Natural killer cell treated with Interleukin-12 subunit alpha and Interleukin-12 subunit beta and Interleukin-15 and Interleukin-18, amount 100 ng/mL, for 72 hours (primary cell): Measurements from ENCODE around the gene FBXW4. TPM values are rescaled to one million over a fixed set of nuclear protein-coding genes. Genes with fewer than 3 reads are reported as not detected.

Source experiments
- ATAC-seq, 2 donors: fragments of 150-1000 bp; cut with Tn5 transposase in 1 of 2; sonication (Bioruptor Pico), chemical (Tn5 transposase) in 1 of 2; 2 replicates each; pipeline ENCODE4 v1.10.0; 2021
- DNase-seq: peaks from one replicate; pipeline ENCODE4 v3.0.0; 2022; ENCODE audit warnings: low spot score
- H3K27ac Mint-ChIP-seq, 2 donors: 1 replicate in 1 of 2; 2 replicates in 1 of 2; pipeline ENCODE4 v1.8.0; 2022; ENCODE audit warnings: mixed read lengths in 2 of 2, mild to moderate bottlenecking in 1 of 2, moderate library complexity in 1 of 2
- H3K27me3 Mint-ChIP-seq, 2 donors: 1 replicate in 1 of 2; 2 replicates in 1 of 2; pipeline ENCODE4 v1.8.0; 2022; ENCODE audit warnings: mixed read lengths in 2 of 2
- H3K36me3 Mint-ChIP-seq: one replicate; pipeline ENCODE4 v1.8.0; 2022; ENCODE audit warnings: mixed read lengths
- H3K4me1 Mint-ChIP-seq, 2 donors: 1 replicate in 1 of 2; 2 replicates in 1 of 2; pipeline ENCODE4 v1.8.0; 2022; ENCODE audit warnings: low read depth in 2 of 2, mixed read lengths in 2 of 2, mild to moderate bottlenecking in 1 of 2
- H3K4me3 Mint-ChIP-seq: one replicate; pipeline ENCODE4 v1.8.0; 2022; ENCODE audit warnings: mixed read lengths
- H3K9me3 Mint-ChIP-seq: 2 replicates; pipeline ENCODE4 v1.8.0; 2022; ENCODE audit warnings: mixed read lengths
- total RNA-seq, 2 donors: library from RNA; stranded (reverse); gene quantifications; one replicate each; pipeline ENCODE4 v1.2.3, GENCODE V29; 2022

The FBXW4 gene
- total RNA-seq, 2 donors from 2014 or later: 45.5 to 52.3 TPM

DNA sequence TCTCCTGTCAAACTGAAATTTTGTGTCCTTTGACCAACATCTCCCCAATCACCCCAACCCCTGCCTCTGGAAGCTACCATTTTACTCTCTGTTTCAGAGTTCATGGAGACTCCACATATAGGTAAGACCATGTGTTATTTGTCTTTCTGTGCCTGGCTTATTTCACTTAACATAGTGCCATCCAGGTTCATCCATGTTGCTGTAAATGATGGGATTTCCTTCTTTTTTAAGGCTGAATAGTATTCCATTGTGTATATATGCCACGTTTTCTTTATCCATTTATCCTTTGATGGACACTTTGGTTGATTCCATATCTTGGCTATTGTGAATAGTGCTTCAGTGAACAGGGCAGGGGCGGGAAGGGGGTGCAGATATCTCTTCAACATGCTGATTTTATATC is 18.0 kb upstream of the FBXW4 start:
- Mint-ChIP-seq H3K27me3 (peaks cover 18% of the 10 kb centered on the region in 2 donors), H3K9me3 (no peaks in the 10 kb centered on the region), H3K4me1 (peaks cover 4 to 5% of the 10 kb centered on the region in 2 donors), H3K36me3 (no peaks in the 10 kb centered on the region), H3K27ac (no peak overlapping the region), H3K4me3 (no peak overlapping the region)
- DNase-seq: no peak
- ATAC-seq: no peak

DNA sequence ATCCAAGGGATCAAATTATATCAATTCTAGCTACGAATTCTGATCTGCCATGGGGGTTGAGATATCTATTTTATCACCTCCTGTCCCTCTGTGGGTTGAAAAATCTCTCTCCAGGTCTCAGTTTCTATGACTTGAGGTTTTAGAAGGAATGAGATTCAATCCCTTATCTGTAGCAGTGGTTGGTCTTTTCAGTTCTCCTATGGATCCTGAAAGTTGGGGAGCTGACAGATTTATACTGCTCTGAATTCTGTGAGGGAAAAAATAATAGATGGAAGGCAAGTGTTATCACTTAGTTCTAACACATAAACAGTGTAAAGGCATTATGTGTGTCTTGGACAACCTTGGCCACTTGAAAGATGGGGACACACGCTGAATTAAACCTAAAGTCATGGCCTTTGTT is 15.8 kb upstream of the FBXW4 start:
- H3K4me1 Mint-ChIP-seq: peaks cover 4 to 5% of the 10 kb centered on the region in 2 donors
- no peak for ATAC-seq
- H3K27ac Mint-ChIP-seq: no peak overlapping the region
- H3K4me3 Mint-ChIP-seq: no peak overlapping the region
- H3K36me3 Mint-ChIP-seq: no peaks in the 10 kb centered on the region
- H3K27me3 Mint-ChIP-seq: peaks cover 29 to 34% of the 10 kb centered on the region in 2 donors
- no peak for DNase-seq
- H3K9me3 Mint-ChIP-seq: no peaks in the 10 kb centered on the region

DNA sequence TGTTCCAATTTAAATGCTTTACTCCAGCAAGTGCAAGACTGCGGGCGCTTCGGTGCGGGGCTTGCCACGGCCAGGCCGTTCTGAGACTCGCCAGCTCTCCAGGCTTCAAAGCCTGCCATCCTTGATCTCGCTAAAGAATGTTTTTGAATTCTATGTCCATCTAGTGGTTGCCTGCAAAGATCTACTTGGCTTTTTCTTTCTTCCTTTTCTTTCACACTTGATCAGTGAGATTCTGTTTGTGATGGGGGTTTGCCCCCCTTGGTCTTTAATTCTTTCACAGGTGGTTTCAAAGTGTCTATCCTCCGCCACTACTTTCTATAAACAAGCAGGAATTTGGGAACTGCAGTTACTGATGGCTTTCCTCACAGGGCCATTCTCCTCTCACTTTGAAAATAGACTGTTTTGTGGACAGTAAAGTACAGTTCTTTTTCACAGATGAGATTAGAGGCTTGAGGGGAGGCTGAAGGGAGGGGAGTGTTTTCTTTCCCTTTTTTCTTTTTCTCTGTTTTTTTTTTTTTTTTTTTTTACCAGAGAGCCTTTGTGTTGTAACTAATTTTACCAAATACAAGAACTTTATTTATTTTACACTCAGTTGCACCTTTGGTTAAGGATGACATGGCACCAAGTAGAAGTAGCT is 15.2 kb upstream of the FBXW4 start:
- no peak for DNase-seq
- Mint-ChIP-seq H3K9me3 (no peaks in the 10 kb centered on the region), H3K36me3 (no peaks in the 10 kb centered on the region), H3K27ac (no peak overlapping the region), H3K4me1 (peaks cover 4 to 5% of the 10 kb centered on the region in 2 donors), H3K4me3 (no peak overlapping the region), H3K27me3 (peaks cover 29 to 34% of the 10 kb centered on the region in 2 donors)
- no peak for ATAC-seq

DNA sequence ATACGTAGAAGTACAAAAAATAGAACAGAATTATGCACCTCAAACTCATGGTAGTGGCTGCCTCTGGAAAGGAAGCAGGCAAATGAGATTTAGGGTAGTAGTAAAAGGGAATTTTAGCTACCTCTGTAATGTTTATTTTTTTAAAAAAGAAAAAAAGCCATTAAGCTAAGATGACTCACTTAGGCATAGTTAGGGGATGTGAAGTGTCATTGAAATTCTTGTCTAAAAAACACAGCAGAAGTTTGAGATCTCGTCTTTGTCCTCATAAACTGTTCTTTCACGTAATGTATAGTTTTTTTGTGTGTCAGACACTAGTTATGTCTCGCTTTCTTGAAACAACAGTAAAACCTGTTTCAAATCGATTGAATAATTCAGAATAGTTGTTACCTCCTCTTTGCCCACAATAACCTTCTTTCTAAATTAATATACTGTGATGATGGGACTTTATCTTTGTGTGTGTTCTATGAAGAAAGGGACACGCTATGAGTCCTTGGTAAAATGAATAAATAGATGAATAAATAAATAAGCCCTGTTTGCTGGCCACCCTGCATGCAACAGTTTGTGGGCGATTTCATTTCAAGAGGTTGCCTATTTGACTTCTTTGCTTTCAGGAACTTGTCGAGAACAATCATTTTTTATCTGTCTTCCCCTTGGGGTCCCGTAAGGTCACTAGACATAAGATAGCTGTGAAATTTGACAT is 14.5 kb upstream of the FBXW4 start:
- ATAC-seq (no peak), DNase-seq (no peak)
- H3K36me3 Mint-ChIP-seq: no peaks in the 10 kb centered on the region
- no peak overlapping the region for H3K4me3 Mint-ChIP-seq
- no peaks in the 10 kb centered on the region for H3K9me3 Mint-ChIP-seq
- peaks cover 29 to 34% of the 10 kb centered on the region in 2 donors for H3K27me3 Mint-ChIP-seq
- H3K27ac Mint-ChIP-seq: no peak overlapping the region
- peaks cover 4 to 5% of the 10 kb centered on the region in 2 donors for H3K4me1 Mint-ChIP-seq

DNA sequence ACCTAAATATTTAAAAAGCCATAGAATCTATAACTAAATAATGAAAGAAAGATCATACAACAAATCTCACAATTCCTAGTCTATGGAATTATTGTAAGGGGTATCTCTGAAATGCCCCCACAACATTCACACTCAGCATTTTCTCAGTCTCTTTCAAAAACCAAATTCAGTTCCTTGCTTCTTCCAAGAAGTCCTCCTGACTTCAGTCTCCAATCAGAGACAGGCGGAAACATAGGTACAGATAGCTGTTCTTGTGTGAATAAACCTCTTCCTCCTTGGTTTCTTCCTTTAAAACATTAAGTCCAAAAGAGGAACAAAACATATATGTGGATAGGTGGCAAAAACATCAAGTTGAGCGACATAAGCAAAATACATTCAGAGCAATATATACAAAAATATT is 13.9 kb upstream of the FBXW4 start:
- peaks cover 26 to 34% of the 10 kb centered on the region in 2 donors for H3K27me3 Mint-ChIP-seq
- ATAC-seq (no peak), DNase-seq (no peak)
- H3K27ac Mint-ChIP-seq: no peak overlapping the region
- peaks cover 5 to 6% of the 10 kb centered on the region in 2 donors for H3K4me1 Mint-ChIP-seq
- no peak overlapping the region for H3K4me3 Mint-ChIP-seq
- no peaks in the 10 kb centered on the region for H3K9me3 Mint-ChIP-seq
- H3K36me3 Mint-ChIP-seq: no peaks in the 10 kb centered on the region

DNA sequence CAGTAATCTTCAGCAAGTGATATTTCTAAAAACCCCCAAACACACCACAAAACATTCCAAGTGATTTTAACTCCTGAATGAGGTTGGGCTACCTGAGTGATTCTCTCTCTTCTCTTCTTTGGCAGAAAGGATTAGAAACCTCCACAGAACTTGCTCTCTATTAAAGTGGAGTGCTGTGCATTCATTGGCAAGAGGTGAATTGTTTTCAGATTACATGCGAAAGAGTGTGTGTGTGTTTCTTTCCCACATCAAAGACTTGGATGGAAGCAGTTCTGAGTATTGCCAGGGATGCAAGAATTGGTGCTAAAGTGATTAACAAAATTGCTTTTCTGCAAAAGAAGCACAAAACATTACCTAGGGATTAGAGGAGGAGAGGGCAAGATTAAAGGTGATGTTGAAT is 13.1 kb upstream of the FBXW4 start:
- Mint-ChIP-seq H3K36me3 (no peaks in the 10 kb centered on the region), H3K4me3 (no peak overlapping the region), H3K4me1 (peaks cover 5 to 6% of the 10 kb centered on the region in 2 donors), H3K9me3 (no peaks in the 10 kb centered on the region), H3K27ac (no peak overlapping the region), H3K27me3 (peaks cover 26 to 34% of the 10 kb centered on the region in 2 donors)
- no peak for DNase-seq
- ATAC-seq: no peak

DNA sequence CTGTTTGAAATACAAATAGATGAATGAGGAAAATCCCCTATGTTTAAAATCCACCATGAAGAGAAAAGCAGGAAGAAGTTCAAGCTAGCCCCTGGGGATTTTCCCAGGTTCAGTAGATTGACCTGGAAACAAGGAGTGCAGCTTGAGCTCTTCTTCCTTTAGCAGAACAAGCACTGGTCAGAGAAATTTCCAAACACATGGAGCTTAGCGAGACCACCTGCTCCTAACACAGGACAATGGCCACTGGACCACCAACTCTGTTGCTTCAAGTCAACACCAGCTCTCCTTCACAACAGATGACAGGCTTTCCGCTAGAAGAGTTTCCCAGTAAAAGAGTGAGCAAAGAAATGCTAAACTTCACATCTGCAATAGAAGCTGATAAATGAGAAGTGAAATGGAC is 9.4 kb upstream of the FBXW4 start:
- H3K27ac Mint-ChIP-seq: no peak overlapping the region
- no peak for ATAC-seq
- H3K36me3 Mint-ChIP-seq: no peaks in the 10 kb centered on the region
- H3K9me3 Mint-ChIP-seq: no peaks in the 10 kb centered on the region
- DNase-seq: no peak
- H3K27me3 Mint-ChIP-seq: peaks cover 19 to 26% of the 10 kb centered on the region in 2 donors
- H3K4me3 Mint-ChIP-seq: no peak overlapping the region
- H3K4me1 Mint-ChIP-seq: peaks cover 0 to 5% of the 10 kb centered on the region in 2 donors

DNA sequence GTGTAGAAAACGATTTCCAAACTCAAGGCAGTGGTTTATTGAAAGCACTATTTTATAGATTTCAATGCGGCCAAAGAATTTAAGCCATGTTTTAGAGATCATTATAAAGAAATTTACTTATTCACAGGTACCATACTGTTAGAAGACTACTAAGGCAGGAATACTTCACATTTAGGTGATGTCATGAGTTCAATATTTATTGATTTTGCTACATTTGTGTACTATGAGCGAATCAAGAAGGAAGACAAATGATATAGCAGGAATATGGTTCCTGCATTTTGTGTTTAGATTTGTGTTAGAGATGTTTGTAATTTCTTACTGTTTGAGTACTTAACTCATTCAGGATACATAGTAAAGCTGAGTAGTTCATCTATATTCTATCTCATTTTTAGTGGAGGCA is 1.7 kb upstream of the FBXW4 start:
- Mint-ChIP-seq H3K27ac (peak overlapping the region; percentile 16 to 97), H3K9me3 (no peaks in the 10 kb centered on the region), H3K27me3 (no peaks in the 10 kb centered on the region), H3K4me1 (peaks cover 12 to 18% of the 10 kb centered on the region in 2 donors), H3K4me3 (peak overlapping the region; percentile 30), H3K36me3 (no peaks in the 10 kb centered on the region)
- DNase-seq (no peak), ATAC-seq (no peak)

DNA sequence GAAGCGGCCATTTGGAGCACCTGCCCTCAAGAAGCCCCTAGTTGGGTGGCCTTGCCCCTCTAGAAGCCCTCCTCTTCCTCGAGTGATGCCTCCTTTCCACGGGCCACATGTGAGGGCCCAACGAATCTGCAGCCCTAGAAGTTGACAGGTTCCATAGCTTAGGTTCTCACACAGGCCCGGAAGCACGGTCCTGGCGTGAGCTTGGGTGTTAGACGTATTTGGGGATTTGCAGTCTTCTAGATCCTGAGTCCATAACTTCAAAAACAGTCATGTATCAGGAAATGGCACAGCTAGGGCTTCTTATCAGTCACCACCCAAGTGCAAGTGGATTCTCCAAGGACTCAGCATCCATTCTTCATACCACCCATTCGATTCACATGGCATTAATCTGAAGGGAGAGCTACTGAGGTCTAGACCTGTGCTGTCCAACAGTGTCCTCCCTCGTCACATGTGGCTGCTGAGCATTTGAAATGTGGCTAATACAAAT is 477 bp upstream of the FBXW4 start:
- no peaks in the 10 kb centered on the region for H3K27me3 Mint-ChIP-seq
- ATAC-seq (no peak), DNase-seq (no peak)
- peak overlapping the region; percentile 89 for H3K4me3 Mint-ChIP-seq
- H3K27ac Mint-ChIP-seq: peak overlapping the region; percentile 90 to 97
- no peaks in the 10 kb centered on the region for H3K36me3 Mint-ChIP-seq
- H3K4me1 Mint-ChIP-seq: peaks cover 23 to 30% of the 10 kb centered on the region in 2 donors
- H3K9me3 Mint-ChIP-seq: no peaks in the 10 kb centered on the region

DNA sequence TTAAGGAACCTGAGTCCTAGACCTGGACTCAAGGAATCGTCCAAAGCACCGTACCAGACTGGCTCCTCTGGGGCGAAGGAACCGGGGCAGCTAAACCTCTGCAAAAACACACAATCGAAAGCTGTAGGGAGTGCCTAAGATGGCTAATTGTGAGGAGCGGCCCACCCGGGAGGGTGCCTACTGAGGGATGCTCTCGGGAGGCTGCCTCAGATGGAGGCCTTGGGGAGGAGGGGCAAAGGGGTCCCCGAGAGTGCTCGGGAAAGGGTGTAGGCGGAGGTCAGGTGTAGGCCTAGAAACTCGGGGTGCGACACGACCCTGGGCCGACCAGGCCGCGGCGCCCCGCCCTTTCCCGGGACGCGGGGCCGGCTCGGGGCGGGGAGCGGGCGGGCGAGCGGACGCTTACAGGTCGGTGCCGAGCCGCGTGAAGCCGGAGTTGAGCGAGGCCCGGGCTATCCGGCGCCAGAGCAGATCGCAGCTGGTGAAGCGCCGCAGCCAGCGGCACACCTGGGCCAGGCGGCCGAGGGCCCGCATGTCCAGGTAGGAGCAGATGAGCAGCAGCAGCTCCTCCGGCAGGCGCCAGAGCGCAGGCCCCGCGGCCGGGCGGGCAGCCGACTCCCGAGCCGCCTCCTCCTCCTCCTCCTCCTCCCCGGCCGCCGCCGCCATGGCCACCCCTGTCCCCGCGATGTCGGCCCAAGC is 844 bp downstream of the FBXW4 start:
- no peaks in the 10 kb centered on the region for H3K27me3 Mint-ChIP-seq
- H3K4me1 Mint-ChIP-seq: peaks cover 24 to 41% of the 10 kb centered on the region in 2 donors
- no peaks in the 10 kb centered on the region for H3K9me3 Mint-ChIP-seq
- H3K36me3 Mint-ChIP-seq: no peaks in the 10 kb centered on the region
- H3K4me3 Mint-ChIP-seq: peak overlapping the region; percentile 89
- H3K27ac Mint-ChIP-seq: peak overlapping the region; percentile 90 to 97
- ATAC-seq (peak; percentile 85 to 86), DNase-seq (peak; percentile 78)

DNA sequence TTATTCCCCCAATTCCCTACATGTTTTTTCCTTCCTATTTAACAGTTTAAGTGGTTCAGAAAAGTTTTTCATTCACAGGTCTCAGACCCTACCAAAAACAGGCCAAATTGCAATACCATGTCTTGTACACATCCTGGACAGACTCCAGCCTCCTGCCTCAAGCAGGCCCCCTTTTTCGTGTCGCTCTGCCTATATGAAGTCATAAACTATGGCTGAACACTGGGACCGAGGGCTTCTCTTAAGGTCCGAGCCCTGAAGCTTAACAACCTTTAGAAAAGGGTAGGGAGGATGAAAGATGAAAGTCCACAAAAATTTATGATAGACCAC is 1.4 kb downstream of the FBXW4 start:
- no peak for DNase-seq
- Mint-ChIP-seq H3K27ac (peak overlapping the region; percentile 90 to 97), H3K9me3 (no peaks in the 10 kb centered on the region), H3K4me1 (peaks cover 24 to 41% of the 10 kb centered on the region in 2 donors), H3K4me3 (peak overlapping the region; percentile 89), H3K27me3 (no peaks in the 10 kb centered on the region), H3K36me3 (no peaks in the 10 kb centered on the region)
- ATAC-seq: peak; percentile 17 to 48

DNA sequence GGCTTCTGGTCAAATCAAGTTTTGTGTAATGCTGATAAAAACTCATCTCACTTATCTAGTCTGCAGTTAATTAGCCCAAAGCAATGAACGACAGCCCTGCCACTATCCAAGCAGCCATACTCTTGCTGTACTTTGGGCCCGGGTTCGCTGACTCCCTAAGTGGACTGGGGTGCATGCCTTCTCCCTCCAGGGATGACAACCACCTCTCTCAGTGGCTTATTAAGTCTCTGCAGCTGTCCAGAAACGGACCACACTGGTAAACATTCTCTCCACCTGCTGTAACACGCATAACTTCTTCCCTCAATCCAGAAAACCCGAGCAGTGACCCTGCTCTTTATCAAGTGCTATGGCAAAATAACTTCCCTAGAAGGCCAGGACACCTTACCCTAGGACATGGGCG is 3.9 kb downstream of the FBXW4 start:
- Mint-ChIP-seq H3K4me3 (no peak overlapping the region), H3K9me3 (no peaks in the 10 kb centered on the region), H3K36me3 (no peaks in the 10 kb centered on the region), H3K27ac (peak overlapping the region; percentile 36 to 45), H3K27me3 (no peaks in the 10 kb centered on the region), H3K4me1 (peaks cover 35 to 55% of the 10 kb centered on the region in 2 donors)
- DNase-seq (no peak), ATAC-seq (no peak)

DNA sequence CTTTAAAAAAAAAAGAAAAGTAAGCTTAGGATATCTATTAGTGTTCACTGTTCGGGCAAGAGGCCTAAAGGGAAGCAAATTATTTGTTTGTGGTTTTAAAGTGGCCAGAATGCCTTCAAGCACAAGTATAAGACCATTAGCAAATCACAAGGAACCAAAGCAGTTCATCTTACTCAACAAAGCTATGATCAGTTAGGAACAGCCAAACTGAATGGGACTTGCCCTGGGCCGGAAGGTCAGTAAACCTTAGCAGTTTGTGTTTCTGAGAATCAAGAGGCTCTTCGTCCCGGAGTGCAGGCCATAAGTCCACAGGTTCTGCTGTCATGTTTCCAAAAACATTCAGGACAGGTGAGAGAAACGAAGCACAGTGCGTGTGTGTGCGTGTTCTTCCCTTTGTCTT is 4.5 kb downstream of the FBXW4 start:
- no peak for ATAC-seq
- Mint-ChIP-seq H3K4me3 (no peak overlapping the region), H3K36me3 (no peaks in the 10 kb centered on the region), H3K27ac (no peak overlapping the region), H3K4me1 (peaks cover 34 to 54% of the 10 kb centered on the region in 2 donors), H3K27me3 (no peaks in the 10 kb centered on the region), H3K9me3 (no peaks in the 10 kb centered on the region)
- DNase-seq: no peak

DNA sequence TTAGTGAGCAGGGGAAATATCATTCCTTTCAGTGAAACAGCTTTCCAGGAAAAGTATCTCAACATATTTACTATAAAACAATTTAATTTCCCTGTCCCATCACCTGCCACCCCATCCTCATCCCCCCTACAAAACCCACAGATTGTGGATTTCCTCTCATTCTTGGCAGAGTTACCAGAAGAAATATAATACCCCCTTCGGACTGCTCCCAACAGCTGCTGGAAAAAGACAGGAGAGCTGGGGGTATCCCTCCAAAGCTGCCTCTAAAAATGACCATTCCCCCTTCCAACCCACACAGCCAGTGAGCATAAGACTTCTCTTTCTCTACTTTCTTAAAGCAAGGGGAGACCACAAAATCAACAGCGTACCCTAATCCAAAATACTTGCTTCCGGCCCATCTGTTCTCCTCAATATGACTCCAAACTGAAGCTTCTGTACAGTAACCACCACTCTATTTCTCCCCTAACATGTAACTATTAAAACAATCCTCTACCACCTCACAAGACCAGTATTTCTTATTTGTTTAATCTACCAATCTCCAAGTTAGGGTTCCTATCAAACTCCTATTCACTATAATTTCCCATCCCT is 7.8 kb downstream of the FBXW4 start:
- Mint-ChIP-seq H3K27ac (no peak overlapping the region), H3K9me3 (no peaks in the 10 kb centered on the region), H3K4me1 (peaks cover 45 to 65% of the 10 kb centered on the region in 2 donors), H3K4me3 (no peak overlapping the region), H3K36me3 (no peaks in the 10 kb centered on the region), H3K27me3 (no peaks in the 10 kb centered on the region)
- no peak for ATAC-seq
- DNase-seq: no peak
